ENCODE results near the gene CYP4X1.
"Not testable (repeated sequence)": the region's sequence is repeated elsewhere in the genome, so short reads cannot be mapped to it uniquely, and the experiment has no call there.

Gene CYP4X1, protein sequence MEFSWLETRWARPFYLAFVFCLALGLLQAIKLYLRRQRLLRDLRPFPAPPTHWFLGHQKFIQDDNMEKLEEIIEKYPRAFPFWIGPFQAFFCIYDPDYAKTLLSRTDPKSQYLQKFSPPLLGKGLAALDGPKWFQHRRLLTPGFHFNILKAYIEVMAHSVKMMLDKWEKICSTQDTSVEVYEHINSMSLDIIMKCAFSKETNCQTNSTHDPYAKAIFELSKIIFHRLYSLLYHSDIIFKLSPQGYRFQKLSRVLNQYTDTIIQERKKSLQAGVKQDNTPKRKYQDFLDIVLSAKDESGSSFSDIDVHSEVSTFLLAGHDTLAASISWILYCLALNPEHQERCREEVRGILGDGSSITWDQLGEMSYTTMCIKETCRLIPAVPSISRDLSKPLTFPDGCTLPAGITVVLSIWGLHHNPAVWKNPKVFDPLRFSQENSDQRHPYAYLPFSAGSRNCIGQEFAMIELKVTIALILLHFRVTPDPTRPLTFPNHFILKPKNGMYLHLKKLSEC

GRCh38 chr1:47023268-47024140 lies at the start of gene CYP4X1:
Gene CYP4X1 (plus strand): TSS chr1:47023669. CDS start chr1:47023818, 149 bp downstream.
- no peak for DNase-seq (ENCODE audit: low spot score)

GRCh38 chr1:46983166-46983829 lies 40.2 kb upstream of the CYP4X1 start:
- DNase-seq (ENCODE audit: low spot score): no peak

DNA sequence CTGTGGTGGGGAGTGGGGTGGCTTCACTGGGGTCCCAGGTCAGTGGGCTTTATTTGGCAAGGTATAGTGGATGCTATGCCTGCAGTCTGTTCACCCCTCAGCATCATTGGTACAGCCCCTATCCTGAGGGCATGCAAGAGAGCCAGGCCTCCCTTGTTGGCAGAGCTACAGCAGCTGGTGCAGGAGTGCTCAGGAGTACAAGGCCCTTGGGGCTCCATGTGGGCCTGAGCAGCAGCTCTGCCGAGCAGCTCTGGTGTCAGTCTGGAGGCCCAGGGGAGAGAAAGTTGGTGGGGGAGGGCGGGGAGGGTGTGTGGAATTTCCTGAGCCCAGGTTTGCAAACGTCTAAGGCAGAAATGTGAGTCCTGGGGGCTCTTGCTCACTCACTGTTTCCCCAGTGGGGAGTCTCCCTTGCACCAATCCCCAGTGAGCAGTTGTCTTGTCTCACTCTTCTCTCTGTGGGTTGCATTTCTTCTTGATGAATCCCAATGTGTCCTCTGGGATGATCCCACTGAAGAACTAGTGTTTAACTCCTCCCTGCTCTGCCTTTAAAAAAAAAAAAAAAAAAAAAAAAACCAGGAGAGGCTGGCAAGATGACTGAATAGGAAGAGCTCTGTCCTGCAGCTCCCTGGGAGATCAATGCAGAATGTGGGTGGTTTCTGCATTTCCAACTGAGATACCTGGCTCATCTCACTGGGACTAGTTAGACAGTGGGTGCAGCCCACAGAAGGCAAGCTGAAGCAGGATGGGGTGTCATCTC lies 39.5 kb upstream of the CYP4X1 start:
- no peak for DNase-seq (ENCODE audit: low spot score)

- DNase-seq (ENCODE audit: low spot score): not testable (repeated sequence)
Observed at GRCh38 chr1:46990541-46990940, 32.9 kb upstream of the CYP4X1 start.

DNA sequence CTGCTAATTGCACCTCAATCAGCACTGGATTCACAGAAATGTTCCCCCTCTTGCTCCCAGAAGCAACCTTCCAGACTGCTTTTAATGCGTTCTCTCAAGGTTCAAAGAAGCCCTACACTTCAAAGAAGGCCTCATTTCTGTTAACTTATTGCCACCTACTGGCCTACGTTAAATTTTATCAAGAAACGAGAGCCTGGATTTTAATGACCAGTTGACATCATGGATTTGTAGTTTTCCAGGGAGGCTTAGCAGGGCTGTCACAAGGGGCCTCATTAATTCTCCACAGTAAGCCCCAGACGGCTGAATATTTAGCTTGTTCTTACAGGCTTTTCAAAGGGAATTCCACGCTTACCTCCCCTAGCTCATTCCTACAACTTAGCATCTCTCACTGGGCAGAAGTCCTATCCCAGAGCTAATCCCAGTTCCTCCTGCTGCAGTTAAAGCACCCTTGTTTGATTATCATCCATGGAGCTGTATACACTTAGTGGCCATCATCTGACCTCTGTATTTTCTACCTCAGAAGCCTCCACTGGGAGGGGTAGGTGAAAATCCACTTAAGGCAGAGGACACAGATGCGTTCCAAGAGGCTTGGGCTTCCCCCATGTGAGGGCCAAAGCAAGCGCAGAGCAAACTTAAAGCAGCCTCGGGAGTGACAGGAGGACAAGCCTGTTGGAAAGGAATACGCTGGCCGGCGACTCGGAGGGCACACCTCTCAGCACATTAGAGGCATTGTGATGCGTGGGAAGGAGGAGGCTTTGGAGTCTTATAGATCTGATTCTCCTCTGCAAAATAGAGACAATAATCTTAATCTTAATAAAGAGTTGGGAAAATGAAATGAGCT lies 32.2 kb upstream of the CYP4X1 start:
- no peak for DNase-seq (ENCODE audit: low spot score)

DNA sequence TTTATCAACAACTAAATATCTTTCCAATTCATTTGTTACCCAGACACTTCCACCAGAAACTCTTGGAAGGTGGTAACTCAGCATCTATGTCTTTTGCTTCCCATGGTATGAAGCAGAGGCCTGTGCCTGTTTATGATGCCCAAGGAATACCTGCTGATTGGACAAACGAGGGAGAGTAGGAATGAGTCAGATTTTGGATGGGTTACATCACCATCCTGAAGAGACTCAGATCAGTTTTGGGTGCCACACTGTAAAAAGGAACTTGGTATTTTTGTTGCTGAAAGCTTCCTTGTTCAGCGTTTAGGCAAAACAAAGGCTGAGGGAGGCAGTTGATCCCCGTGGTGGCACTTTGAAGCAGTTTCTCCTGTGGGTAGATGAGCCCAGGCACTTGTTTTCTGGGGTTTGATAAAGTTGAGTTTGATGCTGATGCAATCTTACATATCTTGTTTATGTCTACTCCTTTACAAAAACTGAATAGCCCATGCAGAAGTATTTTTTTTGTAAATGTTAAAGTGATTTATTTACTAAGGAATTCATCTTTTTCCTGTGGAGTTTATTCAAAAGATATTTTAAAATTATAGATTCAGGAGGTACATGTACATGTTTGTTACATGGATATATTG lies 26.7 kb upstream of the CYP4X1 start:
- DNase-seq (ENCODE audit: low spot score): no peak

DNA sequence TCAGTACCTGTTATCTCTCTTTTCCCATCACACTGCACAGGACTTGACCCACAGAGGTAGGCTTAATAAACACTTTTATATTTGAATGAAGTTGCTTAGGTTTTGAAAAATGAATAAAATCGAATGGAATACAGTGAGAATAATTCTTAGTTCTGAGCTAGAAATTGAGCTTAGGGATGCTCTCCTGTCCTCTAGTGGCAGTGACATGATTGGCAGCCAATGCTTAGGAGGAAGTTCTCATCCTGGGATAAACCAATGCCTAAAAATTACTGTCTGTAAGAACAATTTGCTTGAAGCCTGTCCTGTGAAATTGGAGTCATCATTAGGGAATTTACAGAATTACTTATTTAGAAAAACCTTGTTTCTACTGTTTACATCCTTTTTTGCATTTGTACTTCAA lies 21.3 kb upstream of the CYP4X1 start:
- no peak for DNase-seq (ENCODE audit: low spot score)

- no peak for DNase-seq (ENCODE audit: low spot score)
Observed at GRCh38 chr1:47003896-47004403, 19.5 kb upstream of the CYP4X1 start.

DNA sequence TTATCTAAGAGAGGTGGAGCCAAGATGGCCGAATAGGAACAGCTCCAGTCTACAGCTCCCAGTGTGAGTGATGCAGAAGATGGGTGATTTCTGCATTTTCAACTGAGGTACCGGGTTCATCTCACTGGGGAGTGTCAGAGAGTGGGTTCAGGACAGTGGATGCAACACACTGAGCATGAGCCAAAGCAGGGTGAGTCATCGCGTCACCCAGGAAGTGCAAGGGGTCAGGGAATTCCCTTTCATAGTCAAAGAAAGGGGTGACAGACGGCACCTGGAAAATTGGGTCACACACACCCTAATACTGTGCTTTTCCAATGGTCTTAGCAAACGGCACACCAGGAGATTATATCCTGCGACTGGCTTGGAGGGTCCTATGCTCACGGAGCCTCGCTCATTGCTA lies 17.0 kb upstream of the CYP4X1 start:
- DNase-seq (ENCODE audit: low spot score): not testable (repeated sequence)

DNA sequence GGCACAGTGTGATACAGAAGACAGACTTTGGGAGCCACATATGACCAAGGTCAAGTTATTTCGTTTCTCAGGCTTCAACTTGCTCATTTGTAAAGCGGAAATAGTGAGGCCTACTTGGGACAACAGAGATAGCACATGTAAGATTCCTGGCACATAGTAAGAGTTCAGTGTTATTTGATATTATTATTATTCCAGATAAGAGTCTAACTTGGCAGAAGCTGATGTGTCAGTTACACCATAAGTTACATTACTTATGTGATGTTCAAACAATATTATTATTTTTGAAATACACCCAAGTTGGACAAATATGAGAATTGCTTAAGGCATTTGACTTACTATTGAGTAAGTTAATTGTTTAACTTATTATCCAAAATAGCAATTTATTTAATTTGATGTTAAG lies 10.2 kb upstream of the CYP4X1 start:
- no peak for DNase-seq (ENCODE audit: low spot score)

DNA sequence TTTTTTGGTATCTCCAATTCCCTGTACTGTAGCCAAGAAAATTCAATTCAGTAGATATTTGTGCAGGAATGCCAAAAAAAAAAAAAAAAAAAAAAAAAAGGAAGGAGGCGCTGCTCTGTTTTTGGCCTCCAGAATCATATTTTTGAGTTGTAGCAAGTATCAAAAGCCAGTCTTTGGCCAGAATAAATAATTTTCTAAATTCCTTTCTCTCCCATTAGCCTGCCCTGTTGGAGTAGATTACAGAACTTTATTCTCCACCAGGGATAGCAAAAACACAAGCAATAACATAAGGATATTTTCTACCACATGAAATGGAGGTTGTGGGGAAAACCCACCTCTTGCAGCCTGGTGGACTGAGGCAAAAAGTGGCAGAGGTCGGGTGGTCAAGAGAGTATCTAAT lies 2.4 kb upstream of the CYP4X1 start:
- no peak for DNase-seq (ENCODE audit: low spot score)

- no peak for DNase-seq (ENCODE audit: low spot score)
Observed at GRCh38 chr1:47024141-47024801, 802 bp downstream of the CYP4X1 start.

GRCh38 chr1:47030170-47030805 lies 6.8 kb downstream of the CYP4X1 start:
- no peak for DNase-seq (ENCODE audit: low spot score)

DNA sequence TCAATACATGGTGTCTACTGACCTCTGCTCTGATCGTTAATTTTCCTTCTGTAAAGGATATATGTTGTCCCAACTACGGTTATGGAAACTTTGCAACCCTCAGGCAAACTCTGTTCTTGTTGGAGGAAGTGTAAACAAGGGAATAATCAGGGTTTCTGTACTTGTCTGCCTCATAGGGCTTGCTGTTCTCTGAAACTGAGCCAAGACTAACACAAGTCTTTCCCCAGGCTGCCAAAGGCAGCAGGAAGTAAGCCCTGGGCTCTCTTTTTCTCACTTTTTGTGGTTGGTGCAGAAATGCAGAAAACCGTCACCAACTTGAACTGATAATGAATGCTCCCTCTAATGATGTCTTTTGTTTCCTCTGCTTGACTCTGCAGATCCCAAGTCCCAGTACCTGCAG lies 7.6 kb downstream of the CYP4X1 start:
- no peak for DNase-seq (ENCODE audit: low spot score)

DNA sequence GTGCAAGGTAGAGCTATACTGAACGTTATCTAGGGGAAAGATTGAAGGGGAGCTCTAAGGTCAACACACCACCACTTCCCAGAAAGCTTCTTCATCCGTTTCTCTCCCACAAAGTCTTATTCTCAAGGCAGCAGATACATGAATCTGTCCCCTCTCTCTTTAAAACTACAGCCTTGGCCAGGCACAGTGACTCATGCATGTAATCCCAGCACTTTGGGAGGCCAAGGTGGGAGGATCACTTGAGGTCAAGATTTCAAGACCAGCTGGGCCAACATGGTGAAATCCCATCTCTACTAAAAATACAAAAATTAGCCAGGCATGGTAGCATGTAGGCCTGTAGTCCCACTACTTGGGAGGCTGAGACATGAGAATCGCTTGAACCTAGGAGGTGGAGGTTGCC lies 8.1 kb downstream of the CYP4X1 start:
- DNase-seq (ENCODE audit: low spot score): no peak

DNA sequence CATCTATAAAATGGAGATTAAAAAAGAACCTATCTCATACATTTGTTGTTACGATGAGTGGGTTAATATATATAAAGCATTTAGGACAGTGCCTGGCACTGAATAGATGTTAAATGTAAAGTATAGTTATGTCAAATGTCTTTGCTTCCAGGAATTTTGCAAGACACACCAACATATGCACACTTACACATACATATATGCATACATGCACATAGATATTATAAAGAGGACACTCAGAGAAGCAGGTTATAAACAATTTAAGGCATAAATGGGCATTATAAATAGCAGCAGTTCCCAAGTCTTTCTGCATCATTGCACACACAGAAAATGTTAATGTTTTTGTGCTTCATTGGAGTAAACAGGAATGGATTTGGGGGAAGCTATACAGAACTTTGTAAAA lies 13.3 kb downstream of the CYP4X1 start:
- DNase-seq (ENCODE audit: low spot score): no peak

- DNase-seq (ENCODE audit: low spot score): no peak
Observed at GRCh38 chr1:47059376-47059775, 35.9 kb downstream of the CYP4X1 start.

- DNase-seq (ENCODE audit: low spot score): no peak
Observed at GRCh38 chr1:47067097-47067594, 43.7 kb downstream of the CYP4X1 start, which contains the start of gene CYP4Z1. Gene CYP4Z1 (plus strand): TSS chr1:47067231. CDS start chr1:47067491, 260 bp downstream.

GRCh38 chr1:47069080-47069479 lies 45.6 kb downstream of the CYP4X1 start:
- not testable (repeated sequence) for DNase-seq (ENCODE audit: low spot score)

All from hematopoietic multipotent progenitor cell treated with erythropoietin and hydrocortisone succinate and interleukin-3 and kit ligand, for 17 days (in vitro differentiated cells).